T47D (cell line): ENCODE results near the gene PGBD2.
"Not testable (repeated sequence)": the region's sequence is repeated elsewhere in the genome, so short reads cannot be mapped to it uniquely, and the experiment has no call there.

Experiments
- DNase-seq, 2 experiments: peaks; one replicate each; pipeline versions ENCODE4 v3.0.0 to v3.0.0-alpha.2; 2011 to 2012; ENCODE audit warnings: low read depth in 1 of 2, low spot score in 1 of 2
- JUND ChIP-seq: IDR thresholded peaks from 2 replicates; pipeline ENCODE4 v1.6.1; 2012; ENCODE audit warnings: low read depth
- in situ Hi-C: cut with HindIII; loops from 2 replicates; pipeline ENCODE4 v1.10.0; 2016; ENCODE audit warnings: low sequenced_read_pairs, low pct_unique_long_range_greater_than_20kb

The PGBD2 gene

DNA sequence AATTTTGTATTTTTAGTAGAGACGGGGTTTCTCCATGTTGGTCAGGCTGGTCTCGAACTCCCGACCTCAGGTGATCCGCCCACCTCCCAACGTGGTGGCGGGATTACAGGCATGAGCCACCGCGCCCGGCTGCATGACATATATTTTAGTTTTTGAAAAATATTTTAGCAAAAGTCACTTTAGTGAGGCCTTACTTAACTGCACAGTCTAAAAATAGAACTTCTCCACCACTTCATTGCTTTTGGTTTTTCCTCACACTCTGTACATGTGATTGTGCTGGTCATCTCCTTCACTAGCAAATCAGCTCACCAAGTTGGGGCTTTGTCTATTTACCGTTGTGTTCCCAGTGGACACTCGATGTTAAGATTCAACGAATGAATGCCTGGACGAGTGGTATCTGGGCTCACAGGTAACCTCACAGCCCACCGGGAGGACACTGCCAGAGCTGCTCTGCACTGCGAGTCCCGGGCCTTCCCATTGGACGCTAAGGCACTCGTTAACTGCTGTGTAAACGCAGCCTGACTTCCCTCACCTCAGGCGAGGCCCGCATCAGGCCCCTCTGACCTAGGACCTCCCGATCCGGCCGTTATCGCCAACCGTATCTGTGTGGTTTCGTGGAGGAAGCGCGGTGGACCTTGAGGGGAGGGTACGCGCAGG is 33.2 kb upstream of the PGBD2 start:
- peak in 1 of 2 experiments; percentile 57 for DNase-seq
- no peak for TF ChIP-seq JUND
- in situ Hi-C loops, result no loop called here

DNA sequence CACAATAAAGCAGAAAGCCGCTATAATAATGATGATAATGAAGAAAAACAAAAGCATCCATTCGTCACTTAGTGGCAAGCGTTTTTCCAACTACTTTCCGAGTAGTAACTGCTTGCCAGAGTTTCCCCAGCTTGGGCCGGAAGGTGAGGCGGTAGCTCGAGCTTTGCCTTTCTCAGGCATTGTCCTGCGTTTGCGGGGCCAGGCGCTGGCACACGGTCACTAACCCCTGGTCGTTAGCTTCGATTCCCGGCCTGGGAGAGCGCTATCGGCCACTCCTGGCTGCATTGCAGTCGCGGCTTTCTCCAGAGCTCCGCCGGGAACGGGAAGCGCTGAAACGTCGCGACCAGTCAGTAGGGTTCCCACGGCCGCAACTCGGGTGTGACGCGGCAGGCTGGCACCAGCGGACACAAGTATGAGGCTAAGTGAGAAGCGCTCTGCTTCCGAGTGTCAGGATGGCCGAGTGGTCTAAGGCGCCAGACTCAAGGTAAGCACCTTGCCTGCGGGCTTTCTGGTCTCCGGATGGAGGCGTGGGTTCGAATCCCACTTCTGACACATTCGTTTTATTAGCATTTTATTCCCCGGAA is 32.5 kb upstream of the PGBD2 start:
- no peak for TF ChIP-seq JUND
- in situ Hi-C loops, result no loop called here
- DNase-seq, result peak in 1 of 2 experiments; percentile 96

DNA sequence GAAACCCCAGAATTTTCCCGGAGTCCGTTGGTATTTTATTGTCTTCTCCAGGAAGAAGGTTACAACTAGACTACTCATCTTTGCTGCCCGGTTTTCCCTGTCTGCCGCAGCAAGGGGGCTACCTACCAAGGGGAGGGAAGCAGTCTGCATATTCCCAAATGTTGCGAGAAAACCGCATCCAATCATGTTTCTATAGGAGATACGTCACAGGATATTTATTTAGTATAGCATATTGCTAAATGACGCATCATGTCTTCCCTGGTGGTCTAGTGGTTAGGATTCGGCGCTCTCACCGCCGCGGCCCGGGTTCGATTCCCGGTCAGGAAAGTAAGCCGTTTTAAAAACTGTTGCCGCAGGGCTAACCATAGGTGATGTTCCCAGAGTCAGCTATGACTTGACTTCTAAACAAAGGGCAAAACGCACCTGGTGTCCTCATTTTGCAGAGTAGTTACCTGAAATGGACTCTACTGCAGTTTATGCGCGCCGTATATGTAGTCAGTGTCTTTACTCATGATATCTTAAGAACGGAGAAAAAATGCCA is 32.0 kb upstream of the PGBD2 start:
- DNase-seq, result peak in 1 of 2 experiments; percentile 92

DNA sequence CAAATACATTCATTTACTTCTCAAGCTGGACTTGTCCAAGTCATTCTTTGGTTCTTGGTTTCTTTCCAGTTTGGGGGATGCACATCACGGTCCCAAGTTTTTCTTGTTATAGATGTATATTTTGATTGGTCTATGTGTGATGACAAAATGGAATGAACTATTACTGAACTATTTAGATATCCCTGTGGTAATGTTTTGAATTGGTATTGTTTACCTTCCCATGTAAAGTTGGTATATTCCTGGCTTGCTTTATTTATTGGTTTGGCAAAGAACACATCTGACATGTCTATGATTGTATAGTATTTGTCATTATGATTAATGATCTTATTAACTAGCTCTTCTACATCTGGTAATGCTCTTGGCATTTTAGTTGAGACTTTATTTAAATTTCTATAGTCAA is 24.8 kb upstream of the PGBD2 start:
- in situ Hi-C loops, result no loop called here
- DNase-seq, result no peak
- TF ChIP-seq JUND, result no peak

More for the DNA sequence above, 32.0 kb upstream of the PGBD2 start:
- in situ Hi-C loops, result no loop called here
- TF ChIP-seq JUND, result no peak

DNA sequence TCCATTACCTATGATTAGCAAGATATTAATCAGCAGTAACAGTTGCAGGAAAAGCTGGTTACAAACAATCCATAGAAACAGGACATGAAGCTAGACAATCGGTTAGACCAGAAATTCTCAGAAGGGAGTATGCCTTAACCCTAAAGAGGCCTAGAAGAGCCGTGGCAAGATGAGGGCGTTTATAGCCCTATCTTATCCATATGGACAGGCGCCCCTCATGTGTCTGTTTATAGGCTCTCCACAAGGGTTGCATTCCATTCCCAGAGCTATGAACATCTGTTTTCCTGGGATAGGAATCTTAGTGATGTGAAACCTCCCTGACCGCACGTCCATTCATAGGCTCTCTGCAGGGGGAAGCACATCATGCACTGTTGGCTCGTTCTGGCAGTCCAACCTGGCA is 23.6 kb upstream of the PGBD2 start:
- DNase-seq, in situ Hi-C loops: not testable (repeated sequence)

DNA sequence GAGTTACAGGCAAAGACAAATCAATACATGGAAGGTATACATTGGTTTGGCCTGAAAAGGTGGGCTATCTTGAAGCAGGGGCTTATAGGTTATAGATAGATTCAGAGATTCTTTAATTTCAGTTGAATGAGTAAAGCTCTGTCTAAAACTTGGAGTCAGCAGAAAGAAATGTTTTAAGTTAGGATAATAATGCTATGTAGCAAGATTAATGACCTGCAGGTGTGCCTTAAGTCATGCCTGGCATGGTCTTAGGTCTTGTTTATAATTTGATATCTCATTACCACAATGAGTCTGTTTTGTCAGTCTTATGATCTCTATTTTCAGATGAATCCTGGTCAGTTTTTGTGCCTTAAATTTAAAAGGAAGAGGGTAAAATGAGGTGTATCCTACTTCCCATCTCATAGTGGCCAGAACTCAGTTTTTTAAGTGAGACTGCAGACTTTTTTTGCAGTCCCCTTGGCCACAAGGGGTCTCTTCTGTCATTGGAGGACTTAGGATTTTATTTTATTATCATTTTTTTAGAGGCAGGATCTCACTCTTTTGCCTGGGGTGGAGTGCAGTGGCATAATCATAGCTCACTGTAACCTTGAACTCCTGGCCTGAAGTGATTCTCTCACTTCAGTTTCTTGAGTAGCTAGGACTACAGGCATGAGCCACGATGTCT is 21.3 kb upstream of the PGBD2 start:
- TF ChIP-seq JUND, result no peak
- in situ Hi-C loops, result no loop called here
- DNase-seq, result no peak

DNA sequence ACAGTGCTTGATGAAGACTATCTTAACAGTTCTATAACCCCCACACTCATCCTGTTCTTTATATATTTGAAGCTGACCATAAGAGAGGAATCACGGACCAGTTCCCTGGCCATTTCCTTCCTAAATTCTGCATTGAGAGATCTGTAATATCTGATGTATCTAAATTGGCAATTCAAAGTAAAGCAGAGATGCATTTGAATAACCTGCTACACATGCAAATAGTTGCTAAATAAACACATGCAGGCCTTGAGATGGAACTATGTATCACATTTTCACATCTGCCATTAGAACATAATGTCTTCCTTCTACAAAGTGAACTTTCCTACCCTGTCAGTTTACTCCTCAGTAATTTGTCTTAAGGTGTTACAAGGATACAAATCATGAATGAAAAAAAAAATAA is 20.4 kb upstream of the PGBD2 start:
- no peak for TF ChIP-seq JUND
- in situ Hi-C loops, result no loop called here

DNA sequence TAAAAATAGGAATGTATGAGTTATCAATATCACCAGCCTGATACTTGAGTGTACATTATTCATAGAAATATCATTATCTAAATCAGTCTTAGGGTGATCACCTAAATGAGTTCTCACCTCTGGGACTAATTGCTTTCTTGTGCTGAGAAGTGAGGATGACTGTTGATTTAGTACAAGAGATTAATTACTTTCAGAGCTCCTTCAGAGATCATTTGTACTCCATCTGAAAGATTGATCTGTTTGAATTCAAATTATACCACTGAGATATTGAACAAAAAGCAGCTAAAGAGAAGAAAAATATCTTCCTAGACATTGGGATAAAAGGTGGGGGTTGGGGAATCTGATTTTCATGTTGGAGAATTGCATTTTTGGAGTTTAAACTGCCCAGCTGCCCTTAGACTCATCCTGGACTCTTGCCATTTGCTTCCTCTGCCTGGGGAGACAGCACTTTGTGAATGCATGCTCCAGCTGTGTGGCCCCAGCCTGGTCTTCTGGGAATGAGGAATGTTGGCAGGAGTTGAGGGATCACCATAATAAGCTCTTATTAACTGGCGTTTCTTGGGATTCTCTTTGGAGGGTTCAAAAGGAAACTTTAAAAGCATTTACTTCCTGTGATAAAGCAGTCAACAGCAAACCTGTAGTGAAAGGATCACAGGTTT is 19.7 kb upstream of the PGBD2 start:
- in situ Hi-C loops, result no loop called here
- DNase-seq, result no peak
- TF ChIP-seq JUND, result no peak

More for the DNA sequence above, 20.4 kb upstream of the PGBD2 start:
- no peak for DNase-seq

DNA sequence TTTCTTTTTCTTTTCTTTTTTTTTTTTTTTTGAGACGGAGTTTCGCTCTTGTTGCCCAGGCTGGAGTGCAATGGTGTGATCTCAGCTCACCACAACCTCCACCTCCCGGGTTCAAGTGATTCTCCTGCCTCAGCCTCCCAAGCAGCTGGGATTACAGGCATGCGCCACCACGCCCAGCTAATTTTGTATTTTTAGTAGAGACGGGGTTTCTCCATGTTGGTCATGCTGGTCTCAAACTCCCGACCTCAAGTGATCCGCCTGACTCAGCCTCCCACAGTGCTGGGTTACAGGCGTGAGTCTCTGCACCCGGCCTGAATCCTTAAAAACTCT is 16.2 kb upstream of the PGBD2 start:
- in situ Hi-C loops, DNase-seq: not testable (repeated sequence)

DNA sequence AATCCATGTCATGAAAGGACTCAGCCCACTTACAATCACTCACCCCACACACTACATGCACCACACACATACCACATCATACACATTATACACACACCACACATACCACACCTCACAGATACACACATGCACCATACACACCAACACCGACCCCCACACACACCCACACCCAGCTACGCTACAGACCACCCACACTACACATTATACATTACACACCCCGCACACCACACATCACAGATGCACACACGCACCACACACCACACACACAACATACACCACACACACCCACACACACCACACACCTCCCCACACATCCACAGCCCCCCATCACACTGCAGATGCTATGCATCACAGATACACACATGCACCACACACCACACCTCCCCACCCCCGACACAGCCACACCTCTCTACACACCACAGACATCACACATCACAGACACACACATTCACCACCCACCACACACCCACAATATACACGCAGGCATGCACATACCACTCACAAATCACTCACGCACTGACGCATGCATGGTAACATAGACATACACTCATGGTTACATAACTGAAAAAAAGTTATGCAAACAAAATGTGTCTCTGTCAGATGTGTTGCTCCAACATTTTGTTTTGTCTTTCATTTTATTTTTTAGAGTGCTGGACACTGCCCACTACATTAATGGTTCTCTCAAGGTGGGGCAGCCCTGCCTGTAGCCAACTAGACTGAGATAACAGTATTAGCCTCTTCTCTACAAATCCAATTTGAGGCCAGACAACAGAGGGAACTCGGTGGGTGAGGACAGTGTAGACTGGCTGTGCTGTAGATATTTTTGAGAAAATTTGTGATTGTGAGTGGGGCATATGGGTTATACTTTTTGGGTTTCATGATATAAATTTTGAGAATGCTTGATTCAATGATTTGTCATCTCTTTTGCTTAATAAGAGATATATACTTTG is 15.2 kb upstream of the PGBD2 start:
- TF ChIP-seq JUND, result no peak
- no peak for DNase-seq
- in situ Hi-C loops, result no loop called here

DNA sequence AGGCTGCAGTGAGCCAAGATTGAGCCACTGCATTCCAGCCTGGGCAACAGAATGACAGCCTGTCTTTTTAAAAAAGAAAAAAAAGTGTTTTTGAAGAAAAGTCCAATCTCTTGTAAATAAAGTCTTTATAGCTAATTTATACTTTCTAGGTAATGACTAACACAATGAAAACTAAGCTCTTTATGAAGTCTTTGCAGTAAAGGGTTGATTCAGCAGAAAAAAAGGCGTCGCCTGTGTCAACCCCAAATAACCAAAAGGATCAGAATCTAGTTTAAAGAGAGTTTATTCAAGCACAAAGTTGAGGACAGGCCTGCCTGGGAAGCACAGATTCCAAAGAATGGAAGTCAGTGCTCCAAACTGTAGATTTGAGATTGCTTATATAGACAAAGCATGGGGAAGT is 14.3 kb upstream of the PGBD2 start:
- no peak for DNase-seq
- in situ Hi-C loops, result no loop called here
- no peak for TF ChIP-seq JUND

DNA sequence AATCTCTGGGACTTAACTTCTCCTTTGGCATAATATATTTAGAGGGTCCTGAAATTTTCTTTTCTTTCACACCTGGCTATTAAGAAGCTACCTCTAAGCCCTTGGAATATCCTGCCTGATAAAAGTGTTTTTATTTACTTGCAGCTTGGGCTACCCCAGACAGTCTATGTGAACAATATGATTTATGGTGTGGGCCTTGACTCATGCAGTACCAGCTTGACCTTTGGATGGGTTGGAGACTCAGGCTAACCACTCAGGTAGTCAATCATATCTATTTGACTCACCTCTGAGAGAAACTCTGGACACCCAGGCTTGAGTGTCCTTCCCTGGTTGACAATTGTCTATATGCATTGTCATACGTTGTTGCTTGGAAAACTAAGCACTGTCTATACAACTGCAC is 13.4 kb upstream of the PGBD2 start:
- in situ Hi-C loops, result no loop called here
- DNase-seq, result no peak
- no peak for TF ChIP-seq JUND
